Stimulated activated CD4-positive, alpha-beta T cell treated with anti-CD3 and anti-CD28 coated beads, Interleukin-12 subunit alpha, Interleukin-12 subunit beta, amount 100 ng/mL, for 4 hours (primary cell): ENCODE data around the gene NDUFAF8.
"Not testable (repeated sequence)": the region's sequence is repeated elsewhere in the genome, so short reads cannot be mapped to it uniquely, and the experiment has no call there.

ENCODE experiments used
- DNase-seq: peaks from one replicate; pipeline ENCODE4 v3.0.0-alpha.2; 2020

The NDUFAF8 gene

DNA sequence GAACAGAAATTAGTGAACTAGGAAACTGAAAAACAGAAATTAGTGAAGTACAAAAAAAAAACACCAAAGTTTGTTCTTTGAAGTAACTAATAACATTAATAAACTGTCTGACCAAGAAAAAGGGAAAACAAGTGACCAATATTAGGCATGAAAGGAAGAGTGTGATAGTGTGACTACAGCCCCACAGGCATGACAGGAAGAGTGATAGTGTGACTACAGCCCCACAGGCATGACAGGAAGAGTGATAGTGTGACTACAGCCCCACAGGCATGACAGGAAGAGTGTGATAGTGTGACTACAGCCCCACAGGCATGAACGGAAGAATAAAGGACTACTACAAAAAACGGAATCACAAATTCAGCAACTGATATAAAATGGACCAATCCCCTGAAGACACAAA, 11.5 kb upstream of the NDUFAF8 start:
- DNase-seq, result not testable (repeated sequence)

DNA sequence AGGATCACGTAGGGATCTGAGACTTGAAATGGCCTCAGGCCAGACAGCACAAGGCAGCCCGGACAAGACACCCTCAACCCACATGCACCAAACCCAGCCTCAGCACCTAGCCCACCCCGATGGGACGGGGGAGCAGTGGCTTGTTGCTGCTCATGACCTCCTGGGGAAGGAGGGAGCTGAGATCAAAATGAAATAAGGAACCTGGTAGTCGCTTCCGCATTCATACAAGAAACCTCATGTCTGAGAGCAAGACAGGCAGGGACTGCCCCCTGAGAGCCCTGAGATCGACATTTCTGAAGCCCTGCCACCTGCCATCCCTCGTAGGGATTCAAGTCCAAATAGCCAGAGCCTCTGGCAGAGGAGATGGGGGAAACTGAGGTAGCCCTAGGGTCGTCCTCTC, 10.7 kb upstream of the NDUFAF8 start:
- DNase-seq, result no peak

DNA sequence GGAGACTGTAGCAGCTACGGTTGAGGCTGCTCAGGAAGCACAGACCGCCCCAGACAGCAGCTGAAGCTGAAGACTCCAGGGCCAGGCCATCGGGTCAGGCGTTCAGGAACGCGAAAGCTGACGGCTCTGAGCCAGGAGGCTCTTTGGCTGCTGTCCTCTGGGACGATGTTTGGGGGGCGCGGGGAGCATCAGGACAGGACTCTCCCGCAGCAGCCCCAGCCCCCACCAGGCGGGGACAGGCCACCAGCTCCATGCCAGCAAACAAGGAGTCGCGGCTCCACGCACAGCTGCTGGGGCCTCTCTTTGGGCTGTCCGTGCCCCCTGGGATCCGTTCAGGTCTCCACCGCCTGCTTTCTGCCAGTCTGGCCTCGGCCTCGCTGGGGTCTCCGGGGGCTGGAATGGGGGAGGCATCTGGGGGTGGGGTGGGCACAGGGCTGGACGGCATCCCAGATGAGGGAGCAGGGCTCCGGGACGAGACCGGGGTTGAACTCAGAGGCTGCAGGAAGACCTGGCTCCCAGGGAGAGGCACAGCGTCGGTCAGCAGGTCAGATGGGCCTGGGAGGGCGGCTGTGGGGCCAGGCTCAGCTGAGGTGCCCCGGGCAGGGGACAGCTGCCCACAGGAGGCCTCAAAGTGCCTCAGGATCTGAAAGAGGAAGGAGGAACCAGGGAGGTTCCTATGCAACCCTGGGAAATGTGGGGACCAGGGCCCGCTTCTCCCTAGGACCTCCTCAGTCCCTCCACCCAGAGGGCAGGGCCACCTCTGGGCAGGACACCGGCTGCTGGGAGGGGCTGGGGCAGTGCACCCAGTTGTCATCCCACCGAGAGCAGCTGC, 10.1 kb upstream of the NDUFAF8 start:
- no peak for DNase-seq

DNA sequence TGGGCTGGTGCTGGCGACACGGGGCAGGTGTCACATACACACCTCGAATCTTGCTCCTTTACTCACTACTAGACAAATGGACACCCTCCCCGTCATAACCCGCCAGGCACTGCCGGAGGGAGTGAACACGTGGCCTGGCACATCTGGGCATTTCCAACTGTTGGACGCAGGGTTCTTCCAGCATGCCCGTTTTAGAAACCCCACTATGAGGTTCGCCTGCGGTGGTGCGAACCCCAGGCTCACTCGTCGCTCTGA, 9.5 kb upstream of the NDUFAF8 start:
- no peak for DNase-seq

DNA sequence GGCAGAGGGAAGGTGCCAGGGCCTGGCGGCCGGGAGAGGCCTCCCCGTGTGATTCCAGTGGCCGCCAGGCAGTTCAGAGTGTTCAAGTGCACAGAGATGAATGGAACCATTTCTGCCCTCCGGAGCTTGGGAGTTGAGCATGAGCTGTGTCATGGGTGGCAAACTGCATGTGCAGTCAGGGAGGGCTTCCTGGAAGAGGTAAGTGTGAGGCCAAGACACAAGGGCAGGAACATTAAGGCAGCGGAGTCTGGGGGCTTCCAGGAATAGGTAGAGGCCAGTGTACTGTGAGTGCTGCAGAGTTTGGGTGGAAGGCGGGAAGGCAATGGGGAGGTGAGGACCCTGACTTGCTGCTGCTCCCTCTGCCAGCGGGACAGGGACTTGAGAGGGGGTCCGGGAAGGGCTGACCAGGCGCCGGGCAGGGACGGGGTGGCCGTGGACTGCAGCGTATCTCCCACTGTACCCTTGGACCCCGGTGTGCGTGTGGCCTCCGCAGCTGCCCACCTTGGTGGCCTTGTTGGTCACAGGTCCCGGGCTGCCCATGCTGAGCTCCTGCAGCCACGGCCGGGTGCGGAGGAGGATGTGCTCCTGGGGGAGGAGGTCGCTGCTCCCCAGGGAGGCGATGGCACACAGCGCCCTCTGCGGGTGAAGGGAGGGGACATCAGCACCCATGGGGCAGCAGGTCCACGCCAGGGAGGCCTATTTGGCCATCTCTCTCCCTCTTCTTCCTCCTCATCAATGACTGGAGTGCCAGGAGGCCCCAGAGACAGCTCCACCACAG, 8.9 kb upstream of the NDUFAF8 start:
- no peak for DNase-seq

DNA sequence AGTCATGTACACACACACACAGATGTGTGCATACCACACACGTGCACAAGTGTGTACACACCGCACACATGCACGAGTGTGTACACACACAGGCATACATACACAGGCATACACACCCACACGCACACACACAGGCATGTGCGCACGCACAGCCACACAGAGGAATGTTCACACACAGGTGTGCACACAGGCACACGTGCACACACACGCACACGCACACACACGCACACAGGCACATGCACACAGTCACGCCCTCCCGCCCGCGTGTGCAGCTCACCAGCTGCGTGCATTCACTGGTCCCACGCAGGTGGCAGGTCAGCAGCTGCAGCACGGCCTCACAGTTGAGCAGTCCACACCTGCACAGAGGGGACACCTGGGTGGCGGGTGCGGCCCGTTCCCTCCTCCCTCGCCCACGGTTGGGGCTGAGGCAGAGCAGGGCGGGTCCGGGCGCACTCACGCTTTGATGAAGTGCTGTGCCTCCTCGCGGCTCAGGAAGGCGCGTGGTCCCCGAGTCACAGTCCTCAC, 7.9 kb upstream of the NDUFAF8 start:
- no peak for DNase-seq

DNA sequence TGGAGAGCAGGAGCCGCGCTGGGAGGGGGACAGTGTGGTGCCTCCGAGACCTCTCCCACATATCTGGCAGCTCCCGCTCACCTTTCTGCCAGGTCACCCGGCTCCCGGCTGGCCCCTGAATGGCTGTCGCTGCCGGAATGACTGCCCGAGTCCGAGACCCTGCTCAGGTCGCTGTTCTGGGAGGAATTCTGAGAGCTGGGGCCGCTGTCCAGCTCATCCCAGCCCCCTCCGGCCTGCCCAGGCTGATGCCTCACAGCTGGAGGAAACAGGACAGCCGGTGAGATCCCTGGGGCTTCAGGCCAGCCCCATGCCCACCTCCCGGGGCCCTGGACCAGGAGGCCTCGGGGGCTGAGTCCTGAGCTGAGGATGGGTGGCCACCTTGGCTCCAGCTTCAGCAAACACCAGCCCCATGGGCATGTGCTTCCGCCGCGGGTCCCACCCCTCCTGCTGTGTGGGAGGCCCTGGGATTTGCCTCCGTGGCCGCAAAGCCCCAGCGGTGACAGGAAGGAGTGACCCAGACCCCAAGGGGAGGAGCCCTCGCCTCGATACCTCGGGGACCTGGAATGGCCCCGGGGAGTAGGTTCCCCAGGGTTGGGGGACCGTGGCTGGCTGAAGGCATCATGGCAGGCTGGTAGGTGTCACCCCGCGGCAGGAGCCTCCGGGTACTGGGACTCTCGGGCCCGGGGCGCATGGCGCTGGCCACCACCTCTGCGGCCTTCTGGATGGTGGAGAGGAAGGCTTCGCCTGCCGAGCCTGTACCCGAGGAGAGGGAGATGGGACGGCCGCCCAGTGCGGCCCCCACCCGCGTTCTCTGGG, 7.1 kb upstream of the NDUFAF8 start:
- DNase-seq, result no peak

DNA sequence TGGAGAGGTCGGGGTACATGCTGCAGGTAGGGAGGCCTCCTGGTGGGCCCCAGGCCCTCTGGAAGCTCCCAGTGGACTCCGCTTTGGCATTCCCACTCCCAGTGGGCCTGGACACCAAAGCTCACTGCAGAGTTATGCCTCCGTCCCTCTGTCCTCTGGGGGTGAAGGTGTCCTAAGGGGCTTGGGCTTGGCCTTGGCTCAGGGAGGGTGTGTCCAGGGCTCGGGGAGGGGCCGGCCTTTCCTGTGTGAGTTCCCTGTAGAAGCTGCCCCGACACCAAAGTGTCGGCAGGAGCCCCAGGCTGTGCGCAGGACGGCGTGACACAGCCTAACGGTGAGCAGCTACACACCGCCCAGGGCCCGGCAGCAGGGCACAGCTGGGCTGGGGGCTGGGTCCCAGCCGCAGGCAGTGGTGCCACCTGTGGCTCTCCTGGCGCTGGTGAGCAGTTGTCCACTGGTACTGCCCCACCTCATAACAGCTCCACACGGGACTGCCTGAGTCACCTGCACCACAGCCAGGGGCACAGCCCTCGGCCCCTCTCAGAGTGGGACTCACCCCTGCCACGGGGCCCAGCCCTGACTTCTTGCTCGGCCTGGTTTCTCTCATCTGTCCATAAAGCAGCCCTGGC, 6.4 kb upstream of the NDUFAF8 start:
- no peak for DNase-seq

DNA sequence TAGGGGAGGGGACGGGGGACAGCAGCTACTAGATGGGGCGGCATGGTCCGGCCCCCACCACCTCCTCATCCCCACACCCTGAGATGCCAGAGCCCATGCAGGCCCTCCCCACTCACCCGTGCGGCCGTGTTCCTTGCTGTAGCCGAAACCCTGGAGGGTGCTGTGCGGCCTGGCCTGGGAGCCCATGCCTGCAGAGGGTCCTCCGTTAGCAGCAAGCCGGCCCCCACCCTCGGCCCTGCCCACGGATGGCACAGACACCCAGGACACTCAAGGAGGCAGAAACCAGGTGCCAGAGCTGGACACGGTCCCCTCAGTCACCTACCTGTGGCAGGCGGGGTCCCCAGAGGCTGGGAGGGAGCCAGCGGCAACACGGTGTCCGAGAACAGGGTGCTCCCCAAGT, 5.8 kb upstream of the NDUFAF8 start:
- no peak for DNase-seq

DNA sequence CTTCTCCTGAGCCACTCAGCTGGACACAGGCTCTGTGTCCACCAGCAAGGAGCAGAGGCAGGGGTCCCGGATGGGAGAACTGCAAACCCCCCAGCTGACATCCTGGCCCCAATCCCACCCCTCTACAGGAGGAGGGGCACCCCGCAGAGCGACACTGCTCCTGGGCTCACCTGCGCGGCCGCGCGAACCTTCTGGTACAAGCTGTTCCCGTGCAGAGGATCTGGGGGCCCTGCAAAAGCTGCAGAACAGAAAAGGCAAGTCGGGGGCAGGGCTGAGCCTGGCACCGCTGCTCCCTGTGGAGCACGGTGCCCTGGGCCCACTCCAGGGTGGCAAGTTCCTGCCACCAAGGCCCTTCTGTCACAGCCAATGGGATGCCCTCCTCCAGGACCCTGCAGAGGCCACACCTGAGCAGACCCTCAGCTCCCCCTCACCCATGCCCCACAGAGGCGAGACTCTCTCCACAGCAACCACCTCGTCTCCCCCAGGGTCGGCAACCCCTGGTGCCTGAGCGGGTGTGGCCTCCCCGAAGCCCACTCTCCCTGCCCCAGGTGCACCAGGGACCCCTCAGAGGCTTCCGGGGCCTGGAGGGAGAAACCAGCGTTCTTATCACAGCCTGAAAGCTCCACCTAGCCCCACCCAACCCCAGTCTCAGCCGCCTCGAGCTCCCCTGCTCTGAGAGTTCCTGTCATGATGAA, 5.2 kb upstream of the NDUFAF8 start:
- no peak for DNase-seq

DNA sequence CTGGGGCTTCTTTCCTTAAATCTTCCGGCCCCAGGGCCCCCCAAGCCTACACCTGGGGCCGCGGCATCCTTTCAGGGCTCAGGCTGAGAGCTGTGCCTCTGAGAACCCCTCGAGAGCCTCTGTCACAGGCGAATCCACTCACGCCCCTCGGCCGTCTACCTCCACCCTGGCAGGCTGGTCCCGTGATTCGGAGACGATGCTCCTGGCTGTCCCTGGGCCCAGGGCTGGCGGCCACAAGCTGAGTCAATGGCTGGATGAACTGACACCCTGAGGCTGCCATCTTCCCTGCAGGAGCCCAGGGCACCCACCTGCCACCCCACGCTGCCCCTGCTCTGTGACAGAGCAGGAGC, 4.6 kb upstream of the NDUFAF8 start:
- no peak for DNase-seq

DNA sequence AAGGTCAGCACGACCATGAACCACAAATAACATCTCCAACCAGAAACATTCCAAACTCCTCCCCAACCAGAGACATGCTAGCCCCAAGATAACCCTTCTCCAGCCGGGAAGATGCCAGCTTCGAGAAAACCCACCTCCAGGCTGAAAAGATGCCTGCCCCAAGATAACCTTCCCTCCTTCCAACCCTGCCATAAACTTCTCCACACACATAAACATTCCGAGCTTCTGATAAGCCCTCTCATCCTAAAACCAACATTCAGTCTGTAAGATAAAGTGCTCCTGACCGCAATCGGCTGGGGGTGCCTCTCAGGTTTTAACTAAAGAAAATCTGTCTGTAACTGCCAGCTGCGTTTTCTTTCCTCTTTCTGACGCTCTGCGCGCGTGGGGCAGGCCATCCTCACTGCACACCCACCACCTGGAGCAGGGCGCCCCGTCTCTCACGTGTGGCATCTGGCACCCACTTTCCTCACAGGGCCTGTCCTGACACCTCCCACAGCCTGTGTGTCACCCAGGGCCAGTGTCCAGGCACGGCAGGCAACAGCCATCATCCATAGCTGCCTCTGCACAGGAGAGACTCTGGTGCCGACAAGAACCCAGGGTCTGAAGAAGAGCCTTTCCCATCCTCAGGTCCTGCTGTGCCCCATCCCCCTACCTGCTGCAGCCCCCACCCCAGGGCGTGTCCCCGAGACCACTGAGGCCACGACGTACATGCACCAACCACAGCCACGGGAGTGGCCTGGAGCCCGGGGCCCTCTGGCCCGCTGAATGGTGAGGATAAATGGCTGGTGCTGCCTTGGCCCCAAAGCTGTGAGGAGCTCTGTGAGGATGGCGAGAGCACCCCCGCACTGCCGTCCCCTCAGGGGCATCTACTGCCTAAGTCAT, 3.9 kb upstream of the NDUFAF8 start:
- DNase-seq, result no peak

DNA sequence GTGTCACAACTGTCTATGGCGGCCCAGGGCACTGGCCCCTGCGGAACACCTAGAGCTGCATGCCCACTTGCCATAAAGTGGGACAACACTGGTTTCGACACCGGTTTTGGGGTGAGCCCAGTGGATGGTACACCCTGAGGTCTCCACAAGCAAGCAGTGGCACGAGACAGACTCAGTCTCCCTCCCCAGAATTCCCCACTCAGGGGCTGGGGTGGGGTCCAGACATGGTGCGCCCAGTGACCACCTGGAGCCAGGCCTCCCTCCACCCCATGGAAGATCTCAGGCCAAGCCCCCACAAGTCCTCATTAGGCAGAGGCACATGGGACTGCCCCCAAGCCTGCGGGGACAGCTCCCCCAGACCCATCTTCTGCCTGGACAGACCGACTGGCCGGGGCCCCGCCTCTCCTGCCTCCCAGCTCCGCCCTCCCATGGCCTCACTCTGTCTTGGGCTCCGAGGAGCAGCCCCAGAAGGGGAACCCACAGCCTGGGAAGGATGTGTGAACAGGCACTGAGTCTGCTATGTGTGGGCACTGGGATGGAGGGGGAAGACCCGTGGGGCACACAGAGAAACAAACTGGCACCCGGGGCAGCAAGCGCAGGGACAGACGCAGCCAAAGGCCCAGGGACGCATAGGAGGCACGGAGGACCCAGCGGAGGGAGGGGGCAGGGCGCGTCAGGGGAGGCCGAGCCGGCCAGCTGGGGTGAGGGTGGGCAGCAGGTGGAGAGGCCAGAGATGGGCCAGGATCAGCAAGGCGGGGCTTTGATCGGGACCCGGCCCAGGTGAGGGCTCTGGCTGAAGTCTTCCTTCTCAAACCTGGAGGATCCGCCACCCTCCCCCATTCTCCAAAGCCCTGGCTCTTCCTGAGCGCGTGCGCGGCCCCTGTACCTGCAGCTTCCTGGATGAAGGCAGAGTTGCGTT, 3.0 kb upstream of the NDUFAF8 start:
- no peak for DNase-seq

DNA sequence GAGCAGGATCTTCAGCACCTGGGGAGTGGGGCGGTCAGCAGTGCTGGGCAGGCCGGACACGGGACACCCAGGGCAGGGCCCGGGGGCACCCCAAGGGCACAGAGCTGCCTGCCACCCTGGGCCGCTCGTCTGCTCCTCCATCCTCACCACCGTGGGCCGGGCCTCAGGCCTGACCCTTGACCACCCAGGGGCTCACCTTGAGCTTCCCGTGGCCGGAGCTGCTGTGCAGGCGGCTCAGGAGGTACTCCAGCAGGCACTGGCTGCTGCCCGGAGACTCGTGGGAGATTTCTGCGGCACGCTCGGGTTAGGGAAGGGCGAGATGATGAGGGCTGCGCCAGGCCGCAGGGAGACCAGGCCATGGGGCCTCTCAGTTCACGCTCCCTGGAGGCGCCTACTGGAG, 2.3 kb upstream of the NDUFAF8 start:
- DNase-seq, result no peak

DNA sequence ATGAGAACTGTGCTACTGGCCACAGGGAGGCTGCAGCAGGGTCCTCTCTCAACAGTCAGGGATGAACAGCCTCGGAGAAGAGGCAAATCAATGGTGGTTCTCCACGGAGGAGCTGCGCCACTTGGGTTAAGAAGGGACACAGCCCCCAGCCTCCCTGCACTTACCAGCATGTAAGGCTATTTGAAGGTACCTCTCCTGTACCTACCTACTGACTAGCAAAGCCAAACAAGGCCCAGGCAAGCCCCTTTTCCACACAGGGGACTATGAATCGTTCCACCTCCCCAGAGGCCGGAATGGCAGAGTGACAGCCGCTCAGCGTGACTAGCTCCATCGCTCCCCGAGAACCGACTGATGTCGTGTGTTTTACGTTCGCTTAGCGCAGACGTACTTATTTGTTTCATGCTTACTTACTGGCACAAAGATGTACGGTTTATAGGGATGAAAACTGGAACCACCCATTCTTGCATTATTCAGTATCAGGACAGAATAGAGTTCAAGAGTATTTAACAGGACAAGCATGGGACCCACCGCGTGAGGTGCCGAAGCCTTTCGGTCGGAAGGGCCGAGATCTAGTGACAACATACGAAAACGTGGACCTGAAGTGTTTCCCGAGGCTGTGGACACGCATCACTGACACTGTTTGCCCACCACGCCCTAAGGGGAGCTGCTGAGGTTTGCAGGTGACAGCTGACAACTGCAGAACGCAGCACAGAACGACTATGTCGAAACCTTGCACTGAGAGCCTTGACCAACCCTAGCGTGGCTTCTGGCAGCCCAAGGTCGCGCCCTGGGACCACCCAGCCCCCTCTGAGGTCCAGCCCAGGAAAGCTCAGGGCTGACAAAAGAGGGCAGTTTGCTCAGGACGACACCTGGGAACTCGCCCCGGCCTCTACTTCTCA, 1.3 kb upstream of the NDUFAF8 start:
- DNase-seq, result no peak

DNA sequence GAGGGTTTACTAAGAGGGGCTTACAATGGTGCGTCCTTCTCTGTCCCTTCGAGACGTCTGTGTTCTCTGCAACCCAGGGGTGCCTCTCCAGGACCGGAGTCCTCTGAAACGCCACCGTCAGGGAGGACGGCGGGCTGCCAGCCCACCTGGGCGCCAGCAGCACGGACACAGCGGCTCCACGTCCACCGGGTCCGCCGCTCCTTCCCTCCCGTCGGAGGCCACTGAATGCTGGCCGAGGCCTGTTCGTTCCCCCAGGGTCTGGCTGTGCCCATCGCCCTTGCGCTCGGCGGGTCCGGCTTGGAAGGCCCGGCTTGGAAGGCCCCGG, 666 bp upstream of the NDUFAF8 start:
- no peak for DNase-seq

DNA sequence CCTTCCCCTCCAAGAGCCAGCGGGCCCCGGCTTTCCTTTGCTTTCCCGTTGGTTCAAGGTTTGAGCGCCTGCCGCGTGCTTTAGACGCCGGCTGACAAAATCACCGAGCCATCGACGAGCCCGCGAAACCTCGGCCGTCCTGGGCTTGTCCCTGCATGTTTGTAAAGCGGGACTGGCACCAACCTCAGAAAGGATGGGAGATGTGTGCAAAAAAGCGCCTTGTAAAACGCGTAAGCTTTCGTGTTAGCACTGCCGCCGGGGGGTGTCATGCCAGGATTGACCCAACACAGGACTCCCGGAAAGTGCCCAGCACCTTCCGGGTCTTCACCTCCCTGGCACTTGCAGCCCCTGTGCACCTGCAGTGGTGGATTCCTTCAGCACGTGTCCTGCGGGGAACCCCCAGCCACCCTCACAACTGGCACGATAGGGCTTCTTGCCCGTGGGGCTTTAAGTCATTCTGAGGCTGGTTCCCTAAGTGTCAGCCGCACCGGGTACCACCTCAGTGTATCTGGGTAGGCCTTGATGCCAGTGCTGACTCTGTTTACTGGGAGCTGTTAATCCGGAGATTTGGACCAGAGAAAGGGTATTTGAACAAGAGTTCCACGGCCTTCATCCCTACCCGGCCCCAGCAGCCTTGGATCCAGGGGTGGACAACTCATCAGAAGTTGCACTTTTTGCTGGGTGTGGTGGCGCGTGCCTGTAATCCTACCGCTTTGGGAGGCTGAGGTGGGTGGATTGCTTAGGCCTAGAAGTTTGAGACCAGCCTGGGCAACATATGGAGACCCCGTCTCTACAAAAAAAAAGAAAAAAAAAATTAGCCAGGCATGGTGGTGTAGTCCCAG, 817 bp downstream of the NDUFAF8 start:
- peak; percentile 44 for DNase-seq

DNA sequence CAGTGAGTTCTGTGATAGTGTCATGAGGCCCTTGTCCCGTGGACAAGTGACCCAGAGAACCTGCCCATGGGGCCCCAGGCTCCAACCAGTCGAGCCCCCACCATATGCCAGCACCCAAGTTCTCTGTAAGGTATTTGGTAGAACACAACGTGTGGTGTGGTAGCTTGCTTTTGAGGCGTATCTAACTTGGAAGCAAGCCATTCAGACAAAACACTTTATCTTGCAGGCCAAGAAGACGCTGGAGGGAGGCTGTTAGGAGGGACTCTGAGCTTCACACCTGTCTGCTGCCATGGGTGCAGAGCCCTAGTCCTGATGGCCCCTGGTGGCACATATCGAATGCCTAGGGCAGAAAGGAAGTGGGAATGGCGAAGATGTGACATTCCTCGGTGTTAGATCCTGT, 1.6 kb downstream of the NDUFAF8 start:
- DNase-seq, result no peak

DNA sequence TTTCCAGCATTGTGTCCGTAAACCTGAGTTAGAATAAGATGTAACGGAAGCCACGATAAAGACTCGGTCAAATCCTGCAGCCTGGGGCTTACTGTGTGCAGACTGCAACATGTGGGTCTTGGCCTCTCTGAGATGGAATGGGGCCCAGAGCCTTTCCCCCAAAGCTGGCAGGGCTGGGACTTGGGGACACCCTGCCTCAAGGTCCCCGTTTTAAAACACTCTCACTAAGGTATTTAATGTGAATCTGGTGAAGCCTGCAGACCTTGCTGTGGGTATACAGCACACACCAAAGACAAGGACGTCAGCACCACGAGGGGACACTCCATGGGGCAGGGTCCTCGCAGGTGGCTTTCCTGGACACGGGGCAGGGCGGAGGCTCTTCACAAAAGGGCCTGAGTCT, 2.1 kb downstream of the NDUFAF8 start:
- no peak for DNase-seq
